ENCODE results near the gene MAP3K14. TPM values are rescaled to one million over a fixed set of nuclear protein-coding genes. Genes with fewer than 3 reads are reported as not detected.

The MAP3K14 gene
- total RNA-seq, 1 experiment from 2014 or later = 16.4 TPM

- POLR2A ChIA-PET = no interaction called here
- H4K20me1 ChIP-seq (ENCODE audit: insufficient read depth) = no peaks in the 10 kb centered on the region
- TF ChIP-seq ZBTB33 (IDR thresholded peaks at IDR 0.05; ENCODE audit: extremely low read depth, insufficient replicate concordance, low read length) = no peak
- TF ChIP-seq CTCF (IDR thresholded peaks at IDR 0.05 in 2 of 3, conservative IDR thresholded peaks at IDR 0.05 in 1 of 3; ENCODE audit: borderline replicate concordance in 1 of 3, insufficient read depth in 1 of 3, low read depth in 2 of 3, low read length in 2 of 3) = no peak
- TF ChIP-seq EZH2phosphoT487 (IDR thresholded peaks at IDR 0.05; ENCODE audit: borderline replicate concordance) = no peak
- no peak for TF ChIP-seq SIN3A (IDR thresholded peaks at IDR 0.05; ENCODE audit: low read depth)
- no peak for TF ChIP-seq YY1 (IDR thresholded peaks at IDR 0.05; ENCODE audit: extremely low read depth, insufficient replicate concordance, low read depth, low read length)
- TF ChIP-seq EZH2 (IDR thresholded peaks at IDR 0.05) = no peak
- TF ChIP-seq RAD21 (IDR thresholded peaks at IDR 0.05; ENCODE audit: low read depth) = no peak
- no peak for TF ChIP-seq CBX3 (IDR thresholded peaks at IDR 0.05; ENCODE audit: low read depth)
- no peak for TF ChIP-seq JUND (IDR thresholded peaks at IDR 0.05)
- TF ChIP-seq MAX (IDR thresholded peaks at IDR 0.05) = no peak
- no peak for TF ChIP-seq POLR2A (IDR thresholded peaks at IDR 0.05; ENCODE audit: borderline replicate concordance, extremely low read depth, insufficient read depth, insufficient read length)
- TF ChIP-seq ELF1 (IDR thresholded peaks at IDR 0.05; ENCODE audit: borderline replicate concordance, low read depth) = no peak
- no peak for TF ChIP-seq REST (IDR thresholded peaks at IDR 0.05; ENCODE audit: low read depth)
- no peak for TF ChIP-seq TCF7L2 (IDR thresholded peaks at IDR 0.05; ENCODE audit: borderline replicate concordance, extremely low read depth, insufficient read depth, insufficient read length)
- TF ChIP-seq CEBPB (IDR thresholded peaks at IDR 0.05; ENCODE audit: low read depth) = no peak
- no peak for TF ChIP-seq SP1 (IDR thresholded peaks at IDR 0.05; ENCODE audit: low read depth)
- no peak for TF ChIP-seq ZNF274 (IDR thresholded peaks at IDR 0.05; ENCODE audit: low read depth, low read length)
- TF ChIP-seq ZFX (IDR thresholded peaks at IDR 0.05) = no peak
- TF ChIP-seq EGR1 (IDR thresholded peaks at IDR 0.05; ENCODE audit: low read depth) = no peak
These were observed 55.0 kb downstream of the MAP3K14 start, which contains the start of gene SPATA32 for GRCh38 chr17:45261577-45262515. SPATA32 (minus strand) TSS chr17:45262094; CDS start chr17:45262016, 78 bp downstream.

More at GRCh38 chr17:45261577-45262515, 55.0 kb downstream of the MAP3K14 start, which contains the start of gene SPATA32:
- no peak within 1 kb of the TSS for H3K4me2 ChIP-seq (ENCODE audit: low read length)
- H3K27me3 ChIP-seq (ENCODE audit: insufficient read depth, low read length) = no peaks in the 10 kb centered on the region
- BruUV-seq (replicated peaks) = no TSS peak
- 0 out of 4 replicates have a peak, but pooled peaks cover 0 to 4% of the 10 kb centered on the region in 2 experiments for H3K4me1 ChIP-seq (ENCODE audit: control insufficient read depth in 1 of 2, insufficient read depth in 2 of 2, low read length in 2 of 2)
- H2AFZ ChIP-seq (ENCODE audit: low read depth, low read length, poor library complexity, severe bottlenecking) = no peak within 1 kb of the TSS
- no peak within 1 kb of the TSS for H3K4me3 ChIP-seq (replicated peaks in 1 of 2; ENCODE audit: low read depth in 1 of 2, low read length in 2 of 2)
- no peak within 1 kb of the TSS for H3K9ac ChIP-seq (ENCODE audit: low read length)
- DNase-seq (ENCODE audit: low read depth, low spot score) = no peak
- H3K27ac ChIP-seq (ENCODE audit: low read depth, low read length) = no peak within 1 kb of the TSS
- no peaks in the 10 kb centered on the region for H3K79me2 ChIP-seq (ENCODE audit: insufficient read depth, low read length)
- H3K36me3 ChIP-seq (ENCODE audit: control insufficient read depth in 1 of 2, insufficient read depth in 2 of 2, low read length in 2 of 2) = peaks cover 14 to 15% of the 10 kb centered on the region in 2 experiments; a peak in 3 of 4 replicates
- ATAC-seq = no peak
- H3K9me2 ChIP-seq (ENCODE audit: insufficient read depth) = no peaks in the 10 kb centered on the region
- H3K9me3 ChIP-seq (ENCODE audit: control insufficient read depth in 1 of 2, insufficient read depth in 1 of 2, low read depth in 1 of 2, low read length in 2 of 2) = no peaks in the 10 kb centered on the region
- RAD21 ChIA-PET (ENCODE audit: low non-redundant PET in 1 of 2, low total read pairs in 2 of 2, uncharacterized antibody in 2 of 2, unreplicated experiment in 2 of 2) = no interaction called here
- CTCF ChIA-PET = interaction anchor here (2.9 kb wide), 1 partner anchor 9 kb away, joined by 11 read pairs; no protein-coding TSS in a partner anchor
- intact Hi-C loops (cut with micrococcal nuclease) = no loop called here

Measured in HCT116 (cell line).